ENCODE data around the gene MELTF.
A peak's percentile ranks its signal among the peaks of the same experiment; 100 is the strongest.

Gene MELTF

DNA sequence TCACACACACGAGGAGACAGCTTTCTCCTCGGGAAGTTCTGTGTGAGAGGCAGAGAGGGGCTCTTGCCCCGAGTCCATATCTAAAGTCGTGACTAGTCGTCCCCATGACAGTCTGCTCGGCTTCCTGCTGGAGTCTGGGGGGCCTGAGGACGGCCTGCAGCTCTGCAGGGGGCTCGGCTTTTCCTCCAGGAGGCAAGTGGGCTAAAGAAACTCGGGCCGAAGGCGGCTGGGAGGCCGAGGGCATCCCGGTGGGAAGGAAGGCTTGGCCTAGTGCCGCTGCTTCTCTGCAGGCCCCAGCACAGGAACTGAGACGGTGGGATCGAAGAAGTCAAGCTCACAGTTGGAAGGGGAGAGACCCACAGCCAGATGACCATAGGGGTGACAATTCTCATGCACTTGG, 35.6 kb downstream of the MELTF start:
- no peak for DNase-seq (ENCODE audit: low spot score)

DNA sequence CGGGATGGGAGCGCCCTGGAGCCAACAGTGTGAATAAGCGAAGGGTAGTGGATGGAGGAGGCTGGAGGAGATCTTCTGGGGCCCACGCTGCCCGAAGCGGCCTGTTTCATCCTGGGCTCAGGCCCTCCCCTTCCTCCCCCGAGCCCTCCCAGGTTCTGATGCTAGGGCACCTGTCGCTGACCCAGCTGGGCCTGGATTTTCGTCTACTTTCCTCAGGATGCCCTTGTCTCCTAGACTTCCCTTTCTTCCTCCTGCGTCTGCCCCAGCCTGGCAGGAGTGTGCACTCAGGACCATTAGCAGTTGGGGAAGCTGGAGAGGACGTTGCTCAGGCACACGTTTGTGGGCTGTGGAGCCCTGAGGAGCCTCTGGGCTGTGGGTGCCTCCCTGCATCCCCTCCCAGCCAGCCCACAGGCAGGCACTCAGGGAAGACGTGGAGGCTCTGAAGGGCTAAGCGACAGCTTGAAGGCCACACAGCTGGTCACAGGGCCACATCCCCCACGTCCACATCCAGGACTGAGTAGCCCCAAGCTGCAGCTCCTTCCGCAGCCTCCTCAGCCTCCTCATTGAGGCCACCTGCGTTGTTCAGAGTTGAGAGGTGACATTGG, 37.1 kb downstream of the MELTF start:
- DNase-seq (ENCODE audit: low spot score), result no peak

DNA sequence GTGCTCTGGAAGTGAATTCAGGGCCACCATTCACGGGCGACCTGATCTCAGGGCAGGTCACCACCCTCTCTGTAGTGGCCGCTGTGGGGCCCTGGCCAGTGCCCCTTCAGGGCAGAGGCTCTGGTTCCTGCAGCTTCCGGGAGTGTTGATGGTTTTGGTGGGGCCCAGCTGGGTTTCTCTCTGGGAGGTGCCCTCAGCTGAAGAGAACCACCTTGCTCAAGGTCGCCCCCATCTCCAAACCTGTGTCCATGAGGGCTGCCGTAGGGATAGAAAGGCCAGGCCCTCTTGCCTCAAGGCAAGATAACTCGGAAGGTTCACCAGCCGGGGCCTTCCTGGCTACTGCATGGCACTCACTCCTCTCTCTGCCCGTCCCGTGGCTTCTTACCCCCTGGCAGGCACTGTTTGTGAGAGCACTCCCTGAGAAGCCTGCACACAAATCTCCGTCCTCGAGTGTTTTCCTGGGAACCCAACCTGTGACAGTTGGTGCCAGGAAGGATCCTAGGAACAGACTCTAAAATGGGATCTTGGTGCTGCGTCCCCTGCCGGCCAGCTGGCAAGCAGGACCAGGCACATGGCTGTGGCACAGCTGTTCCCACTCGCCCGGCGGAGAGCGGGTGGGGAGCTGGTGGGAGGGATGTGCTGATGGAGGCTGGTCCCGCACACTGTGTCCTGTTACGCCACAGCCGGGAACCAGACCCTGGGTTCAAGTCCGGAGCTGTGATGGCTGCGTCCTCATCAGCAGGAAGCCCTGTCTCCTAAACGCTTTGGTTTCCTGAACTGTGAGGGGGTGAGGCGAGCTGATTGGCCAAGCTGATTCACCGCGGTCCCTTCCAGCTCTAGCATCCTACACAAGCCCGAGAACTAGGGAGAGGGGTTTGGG, 37.8 kb downstream of the MELTF start:
- no peak for DNase-seq (ENCODE audit: low spot score)

DNA sequence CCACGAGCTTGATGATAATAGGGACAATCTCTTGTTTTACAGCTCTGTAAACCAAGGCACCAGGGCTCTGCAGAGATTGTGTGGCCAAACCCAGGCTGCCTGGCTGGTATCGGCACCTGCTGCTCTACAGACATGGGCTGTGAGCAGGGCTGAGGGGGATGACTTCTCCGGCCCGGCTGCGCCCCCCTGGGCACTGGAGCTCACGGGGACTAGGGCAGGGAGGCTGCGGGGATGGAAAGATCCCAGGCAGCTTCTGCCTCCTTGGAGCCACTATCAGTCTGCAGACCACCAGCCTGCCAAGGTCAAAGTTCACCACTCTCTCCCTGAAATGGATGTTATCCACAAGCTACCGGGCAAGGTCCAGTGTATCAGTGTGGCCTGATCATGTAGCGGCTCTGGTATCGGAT, 39.0 kb downstream of the MELTF start:
- no peak for DNase-seq (ENCODE audit: low spot score)

DNA sequence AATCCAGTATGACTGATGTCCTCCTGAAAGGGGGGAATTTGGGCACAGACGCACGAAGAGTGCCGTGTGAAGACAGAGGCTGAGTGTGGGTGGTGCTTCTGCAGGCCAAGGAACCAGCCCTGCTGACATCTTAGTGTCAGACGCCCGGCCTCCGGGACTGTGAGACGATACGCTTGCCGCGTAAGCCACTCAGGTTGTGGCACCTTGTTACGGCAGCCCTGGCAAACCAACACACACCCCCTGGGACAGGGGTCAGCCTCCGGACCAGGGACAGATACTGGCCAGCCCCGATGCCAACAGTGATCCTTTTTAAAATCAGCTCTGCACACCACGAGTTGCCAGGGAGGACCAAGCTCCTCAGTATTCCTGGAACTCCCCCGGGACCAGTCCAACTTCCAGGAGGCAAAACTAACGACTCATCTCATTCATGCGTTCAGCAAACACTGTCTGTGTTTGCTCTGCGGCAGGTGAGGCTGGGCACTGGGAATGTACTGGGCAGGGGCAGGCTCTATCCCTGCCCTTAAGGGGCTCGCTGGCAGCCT, 39.8 kb downstream of the MELTF start:
- no peak for DNase-seq (ENCODE audit: low spot score)

DNA sequence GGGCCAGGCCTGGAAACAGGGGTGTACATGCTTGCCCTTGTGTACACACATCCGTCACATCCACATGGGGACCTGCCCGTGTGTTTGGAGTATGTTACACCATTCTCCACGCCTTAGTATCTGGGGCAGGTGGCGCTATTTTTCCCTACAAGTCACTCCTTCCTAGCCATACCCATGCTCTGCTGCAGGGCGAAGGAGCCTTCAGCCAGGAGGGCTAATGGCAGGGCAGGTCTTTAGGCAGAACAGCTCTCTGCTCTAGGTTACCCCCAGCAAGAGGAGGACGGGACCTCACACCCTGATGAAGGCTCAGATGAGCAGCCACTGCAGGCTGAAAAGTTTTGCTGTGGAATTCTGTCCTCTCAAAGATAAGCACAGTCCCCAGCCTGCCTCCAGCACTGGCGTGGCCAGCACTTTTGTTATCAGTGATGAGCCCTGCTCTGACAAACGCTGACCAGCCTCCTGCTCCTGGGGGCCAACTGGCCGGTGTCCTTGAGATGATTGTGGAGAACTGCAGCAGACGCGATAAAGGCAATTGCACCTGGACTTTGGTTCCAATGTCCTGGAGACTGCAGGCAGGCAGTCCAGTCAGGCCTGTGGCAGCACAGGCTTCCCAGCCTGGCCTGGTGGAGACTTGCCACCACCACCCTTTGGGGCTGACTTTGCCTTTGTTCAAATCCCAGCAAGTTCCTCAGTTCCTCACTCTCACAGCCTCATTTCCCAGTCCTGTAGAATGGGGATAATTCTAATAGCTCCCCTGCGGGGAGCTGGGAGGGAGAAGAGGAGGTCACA, 41.2 kb downstream of the MELTF start:
- no peak for DNase-seq (ENCODE audit: low spot score)

DNA sequence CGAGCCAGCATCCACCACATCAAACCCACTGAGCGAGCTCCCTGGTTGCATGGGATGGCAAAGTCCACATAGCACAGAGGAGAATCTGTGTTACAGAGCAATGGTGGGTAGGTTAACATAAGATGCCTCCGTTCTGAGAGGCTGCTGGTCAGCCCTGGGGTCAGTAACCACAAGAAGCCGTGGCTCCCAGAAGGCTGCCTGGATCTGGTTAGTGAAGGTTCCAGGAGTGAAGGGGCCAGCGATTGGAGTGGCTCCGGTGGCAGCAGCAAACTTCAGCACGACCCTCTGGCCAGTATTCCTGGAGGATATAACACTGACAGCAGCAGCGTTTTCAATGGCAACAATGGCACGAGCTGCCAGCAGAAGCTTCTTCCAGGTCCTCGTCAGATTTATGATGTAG, 42.6 kb downstream of the MELTF start:
- no peak for DNase-seq (ENCODE audit: low spot score)

DNA sequence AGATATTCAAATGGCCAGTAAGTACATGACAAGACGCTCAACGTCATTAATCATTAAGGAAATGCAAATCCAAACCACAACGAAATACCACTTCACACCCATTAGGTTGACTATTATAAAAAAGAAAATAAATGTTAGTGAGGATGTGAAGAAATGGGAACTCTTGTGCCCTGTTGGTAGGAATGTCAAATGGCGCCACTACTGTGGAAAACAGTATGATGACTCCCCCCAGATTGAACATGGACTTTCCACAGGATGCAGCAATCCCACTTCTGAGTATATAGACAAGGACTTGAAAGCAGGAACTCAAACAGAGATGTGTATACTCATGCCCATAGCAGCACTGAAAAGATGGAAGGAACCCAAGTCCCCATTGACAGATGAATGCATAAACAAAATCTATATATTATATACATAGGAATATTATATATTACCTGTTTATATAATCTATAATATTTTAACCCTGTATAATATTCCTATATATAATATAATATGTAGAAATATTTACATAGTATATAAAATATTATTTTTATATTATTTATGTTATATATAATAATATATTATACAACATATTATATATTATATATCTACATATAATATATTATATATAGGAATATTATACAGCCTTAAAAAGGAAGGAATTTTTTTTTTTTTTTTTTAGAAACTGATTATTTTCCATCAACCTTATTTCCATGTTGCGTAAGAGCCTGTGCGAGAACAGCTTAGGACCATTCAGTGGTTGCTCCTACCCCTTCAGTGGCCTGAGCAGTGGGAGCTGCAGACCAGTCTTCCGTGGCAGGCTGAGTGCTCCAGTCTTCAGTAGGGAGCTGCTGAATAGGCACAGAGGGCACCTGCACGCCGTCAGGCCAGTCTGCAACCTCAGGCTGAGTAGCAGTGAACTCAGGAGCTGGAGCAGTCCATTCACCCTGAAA, 43.4 kb downstream of the MELTF start:
- no peak for DNase-seq (ENCODE audit: low spot score)

DNA sequence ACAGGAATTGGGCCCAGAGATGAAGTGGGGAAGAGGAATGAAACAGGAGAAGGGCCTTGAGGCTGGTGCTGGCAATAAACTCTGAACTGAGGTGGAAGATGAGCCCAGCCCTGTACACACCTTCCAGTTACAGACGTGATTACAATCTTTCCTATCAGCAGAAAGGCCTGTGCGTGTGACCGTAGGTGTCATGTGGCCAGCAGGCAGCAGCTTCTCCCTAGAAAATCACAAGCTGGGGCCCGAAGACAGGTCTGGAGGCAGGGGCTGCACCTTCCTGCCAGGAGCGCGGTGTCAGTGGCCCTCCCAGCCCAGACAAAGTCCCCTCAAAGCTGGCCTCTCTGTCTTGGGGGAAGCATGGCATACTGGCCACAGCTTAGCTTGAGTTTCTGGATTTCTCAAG, 44.3 kb downstream of the MELTF start:
- no peak for DNase-seq (ENCODE audit: low spot score)

DNA sequence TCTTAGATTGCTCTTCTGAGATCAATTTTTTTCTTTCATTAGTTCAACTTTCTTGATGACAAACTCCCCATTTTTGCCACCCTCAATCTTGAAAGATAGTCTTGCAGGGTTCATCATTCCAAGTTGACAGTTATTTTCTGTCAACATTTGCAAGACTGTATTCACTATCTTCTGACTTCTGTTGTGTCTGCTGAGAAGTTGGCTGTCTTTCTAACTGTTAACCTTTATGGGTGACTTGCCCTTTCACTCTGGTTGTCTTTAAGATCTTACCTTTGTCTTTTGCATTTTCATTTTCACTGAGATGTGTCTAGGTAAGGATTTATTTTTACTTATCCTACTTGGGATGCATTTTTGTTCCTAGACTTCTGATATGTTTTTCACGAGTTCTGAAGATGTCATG, 46.4 kb downstream of the MELTF start:
- DNase-seq (ENCODE audit: low spot score), result no peak

DNA sequence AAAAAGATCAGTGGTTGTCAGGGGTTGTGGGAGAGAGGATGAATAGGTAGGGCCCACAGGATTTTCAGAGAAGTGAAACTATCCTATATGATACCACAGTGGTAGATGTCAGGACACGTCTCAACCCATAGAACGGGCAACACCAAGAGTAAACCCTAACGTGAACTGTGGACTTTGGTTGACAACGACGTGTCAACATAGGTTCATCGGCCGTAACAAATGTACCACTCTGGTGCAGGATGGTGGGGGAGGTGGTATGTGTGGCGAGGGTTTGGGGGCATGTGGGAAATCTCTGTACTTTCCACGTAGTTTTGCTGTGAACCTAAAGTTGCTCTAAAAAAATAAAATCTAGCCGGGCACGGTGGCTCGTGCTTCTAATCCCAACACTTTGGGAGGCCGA, 48.0 kb downstream of the MELTF start:
- no peak for DNase-seq (ENCODE audit: low spot score)

DNA sequence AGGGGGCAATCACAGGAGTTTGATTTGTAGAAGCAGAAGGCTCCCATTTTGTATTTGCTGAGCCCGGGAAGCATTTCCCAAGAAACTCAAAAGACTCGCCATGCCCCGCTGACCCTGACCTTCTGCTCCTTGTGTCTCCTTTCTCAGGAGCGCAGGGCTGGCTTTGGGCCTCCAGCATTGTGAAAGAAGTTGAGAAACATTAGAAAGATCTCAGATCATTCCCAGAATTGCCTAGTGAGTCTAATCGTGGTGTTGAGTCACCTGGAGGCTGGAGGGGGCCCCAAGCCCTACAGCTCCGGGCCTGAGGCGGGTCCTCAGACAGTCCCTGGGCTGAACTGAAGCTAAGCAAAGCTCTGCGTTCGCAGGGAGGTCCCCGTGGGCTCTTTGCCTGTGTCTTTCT, 50.1 kb downstream of the MELTF start:
- no peak for DNase-seq (ENCODE audit: low spot score)

DNA sequence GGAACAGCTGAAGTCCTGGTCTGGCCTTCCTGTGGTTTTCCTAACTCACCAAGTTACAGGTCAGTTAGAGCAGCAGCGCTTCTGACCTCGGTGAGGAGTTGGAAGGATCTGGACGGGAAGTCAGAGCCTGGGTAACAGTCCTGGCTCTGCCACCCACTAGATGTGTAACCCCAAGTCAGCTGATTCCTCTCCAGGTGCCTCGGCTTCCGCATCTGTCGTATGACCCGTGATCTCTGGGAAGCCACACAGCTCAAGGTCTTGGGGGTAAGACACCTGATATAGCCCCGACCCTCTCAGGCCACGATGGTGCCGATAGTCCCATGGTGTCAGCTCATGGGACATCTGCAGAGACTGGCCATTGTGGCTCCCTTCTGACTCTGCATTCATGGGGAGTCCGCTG, 52.7 kb downstream of the MELTF start:
- no peak for DNase-seq (ENCODE audit: low spot score)

DNA sequence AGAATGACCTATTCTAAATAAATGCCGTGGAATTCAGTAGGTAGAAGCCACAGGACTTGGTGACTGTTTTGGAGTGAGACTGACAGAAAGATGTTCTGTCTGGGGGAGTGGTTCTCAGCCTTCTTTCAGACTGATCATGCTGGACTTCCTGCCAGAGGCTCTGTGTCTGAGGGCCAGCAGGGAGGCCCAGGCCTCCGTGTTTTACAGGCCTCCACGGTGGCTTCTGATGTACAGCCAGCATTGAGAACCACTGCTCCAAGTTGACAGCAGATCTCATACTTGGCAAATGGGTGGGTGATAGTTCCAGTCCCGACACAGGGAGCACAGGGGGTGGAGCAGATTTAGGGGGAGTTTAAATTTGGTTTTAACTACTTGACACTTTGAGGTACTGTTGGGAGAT, 54.3 kb downstream of the MELTF start:
- no peak for DNase-seq (ENCODE audit: low spot score)

DNA sequence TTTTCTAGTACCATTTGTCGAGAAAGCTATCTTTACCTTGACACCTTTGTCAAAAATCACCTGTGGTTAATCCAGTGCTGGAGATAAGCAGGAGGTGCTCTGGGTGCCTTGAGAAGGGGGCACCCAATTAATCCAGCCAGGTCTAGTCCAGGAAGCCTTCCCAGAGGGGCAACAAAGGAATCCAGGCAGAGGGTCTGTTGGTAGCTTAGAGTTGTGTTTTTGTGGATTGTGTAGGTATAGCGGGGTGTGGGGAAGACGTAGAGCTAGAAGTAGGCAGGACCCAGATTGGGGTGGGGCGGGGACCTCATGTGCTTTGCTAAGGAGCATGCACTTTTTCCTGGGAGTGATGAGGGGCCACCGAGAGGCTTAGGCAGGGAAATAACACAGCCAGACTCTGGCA, 55.0 kb downstream of the MELTF start:
- DNase-seq (ENCODE audit: low spot score), result no peak

DNA sequence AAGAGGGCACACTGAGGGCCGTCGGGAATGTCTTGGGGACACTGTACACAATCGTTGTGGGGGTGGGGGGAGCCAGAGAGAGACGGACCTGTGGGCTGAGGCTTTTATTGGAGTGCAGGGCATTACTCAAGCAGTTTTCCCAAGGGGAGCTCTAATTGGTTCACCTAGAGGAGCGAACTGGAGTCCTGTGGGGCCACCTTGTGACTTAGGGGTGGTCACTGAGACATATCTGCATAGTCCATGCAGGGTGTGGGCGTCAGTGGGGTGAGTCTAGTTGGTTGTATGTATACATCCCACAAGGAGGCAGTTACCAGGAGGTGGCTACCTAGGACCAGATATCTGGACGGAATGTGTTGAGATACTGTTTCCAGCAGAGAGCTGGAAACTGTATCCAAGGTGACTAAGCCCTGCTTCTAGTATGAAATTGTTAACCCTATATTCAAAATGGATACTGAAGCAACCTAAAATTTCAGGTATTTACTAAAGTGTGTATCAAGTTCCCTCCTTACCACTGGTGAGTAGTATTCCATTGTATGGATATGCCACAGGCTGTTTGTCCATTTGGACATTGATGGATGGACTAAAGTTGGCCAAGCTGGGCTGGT, 58.4 kb downstream of the MELTF start:
- no peak for DNase-seq (ENCODE audit: low spot score)

DNA sequence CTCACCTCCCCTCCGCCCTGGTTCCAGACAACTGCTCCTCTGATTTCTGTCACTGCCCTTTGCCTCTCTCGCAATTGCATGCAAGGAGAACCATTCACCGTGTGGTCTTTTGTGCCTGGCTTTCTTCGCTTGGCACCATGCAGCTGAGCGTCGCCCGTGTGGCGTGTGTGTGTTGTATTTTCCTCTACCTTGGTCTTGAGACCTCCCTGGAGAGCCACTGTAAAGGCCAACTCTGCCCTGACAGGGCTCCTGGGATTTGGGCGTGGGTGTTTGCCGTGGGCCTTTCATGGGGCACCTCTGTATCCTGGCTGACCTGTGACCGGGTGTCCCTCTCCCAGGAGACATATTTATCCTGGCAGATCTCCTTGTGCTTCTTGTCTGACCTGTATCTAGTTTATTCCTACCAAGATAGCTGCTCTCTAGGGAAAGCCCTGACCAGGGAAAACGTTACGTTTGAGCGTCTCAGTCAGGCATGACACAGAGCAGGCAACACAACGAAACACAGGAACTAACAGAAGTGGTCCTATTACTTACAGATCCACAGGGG, 59.0 kb downstream of the MELTF start:
- DNase-seq (ENCODE audit: low spot score), result no peak

DNA sequence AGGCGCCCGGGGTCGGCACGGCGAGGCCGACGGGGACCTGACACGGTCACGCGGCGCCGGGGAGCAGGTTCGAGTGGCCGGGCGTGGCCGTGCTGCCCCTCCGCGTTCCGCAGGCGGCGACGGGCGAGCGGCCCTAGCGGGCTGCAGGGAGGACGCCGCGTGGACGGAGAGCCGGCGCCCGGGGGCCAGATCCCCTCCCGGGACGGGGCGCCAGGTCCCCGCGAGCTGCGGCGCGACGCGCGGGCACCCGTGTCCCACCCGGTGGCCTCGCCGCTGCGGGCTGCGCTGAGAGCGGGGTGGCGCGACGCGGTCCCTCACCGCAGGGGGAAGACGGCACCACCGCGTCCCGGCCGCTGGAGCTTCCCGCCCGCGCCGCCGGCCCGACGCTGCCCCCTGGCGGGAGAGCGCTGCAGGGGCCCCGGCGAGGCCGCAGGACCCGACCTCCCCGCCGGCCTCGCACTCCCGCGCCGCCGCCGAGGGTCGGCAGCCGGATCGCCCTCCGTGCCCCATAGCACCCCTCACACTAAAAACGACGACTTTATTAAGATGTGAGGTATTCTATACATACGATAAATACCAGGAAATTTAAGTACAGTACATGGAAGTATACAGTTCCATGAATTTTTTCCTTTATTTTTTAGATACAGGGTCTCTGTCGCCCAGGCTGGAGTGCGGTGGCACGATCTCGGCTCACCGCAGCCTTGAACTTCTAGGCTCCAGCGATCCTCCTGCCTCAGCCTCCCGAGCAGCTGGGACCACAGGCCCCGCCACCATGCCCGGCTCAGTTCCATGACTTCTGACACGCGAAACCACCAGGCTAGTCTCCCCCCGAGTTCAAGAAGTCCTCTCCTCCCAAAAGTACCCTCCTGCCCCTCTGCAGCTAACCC, 59.7 kb downstream of the MELTF start:
- peak; percentile 65 for DNase-seq (ENCODE audit: low spot score)

DNA sequence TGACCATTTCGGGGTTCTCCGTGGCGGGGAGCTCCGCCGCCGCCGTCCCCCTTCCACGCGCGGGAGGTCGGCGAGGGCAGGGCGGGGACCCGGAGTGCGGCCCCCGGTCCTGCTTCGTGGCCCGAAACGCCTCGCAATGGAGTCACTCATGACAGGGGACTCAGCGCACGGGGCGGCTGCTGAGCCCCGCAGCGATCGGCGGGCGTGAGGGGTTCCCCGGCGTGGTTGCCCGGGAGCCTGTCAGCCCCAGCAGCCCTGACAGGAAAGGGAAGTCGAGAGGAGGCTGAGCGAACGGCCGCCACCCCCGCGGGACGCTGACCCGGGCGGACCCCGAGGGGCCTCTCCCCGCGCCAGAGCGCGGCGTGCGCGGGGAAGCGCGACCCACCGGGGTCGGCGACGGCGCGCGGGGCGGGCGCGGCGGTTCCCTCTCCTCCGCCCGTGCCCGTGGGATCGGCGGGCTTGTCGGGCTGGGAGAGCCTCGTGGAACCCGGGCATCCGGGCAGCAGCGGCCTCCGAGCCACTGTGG, 60.4 kb downstream of the MELTF start:
- no peak for DNase-seq (ENCODE audit: low spot score)

Measured in kidney capillary endothelial cell (primary cell).